ENCODE measurements around the gene OLFM4.

GRCh38 chr13:52983836-52984235, 44.8 kb upstream of the OLFM4 start:
- no peak for TF ChIP-seq CTCF (IDR thresholded peaks at IDR 0.05)
- no peak for TF ChIP-seq POLR2A (IDR thresholded peaks at IDR 0.05)

Data from uterus (tissue), 2 donors.